HL-60 (cell line): ENCODE results near the gene CLEC2L.

ENCODE experiments used
- DNase-seq, 2 experiments: peaks; one replicate each; pipeline ENCODE4 v3.0.0-alpha.2; 2010 to 2020; ENCODE audit warnings: low read depth in 1 of 2, low spot score in 1 of 2
- H3K27ac ChIP-seq: fragments of 250-450 bp; sonication (Bioruptor Pico); replicated peaks from 2 replicates; pipeline ENCODE4 v1.5.1; 2020; ENCODE audit warnings: mild to moderate bottlenecking, moderate library complexity
- H3K27me3 ChIP-seq: fragments of 250-450 bp; sonication (Bioruptor Pico); 2 replicates; pipeline ENCODE4 v1.5.1; 2021; ENCODE audit warnings: mild to moderate bottlenecking, moderate library complexity; ENCODE audit not compliant: insufficient read depth, poor library complexity, severe bottlenecking
- H3K4me3 ChIP-seq: replicated peaks from 2 replicates; pipeline ENCODE4 v1.5.1; 2011; ENCODE audit warnings: mild to moderate bottlenecking, control low read depth, low read length; ENCODE audit not compliant: insufficient read depth
- CTCF ChIP-seq: IDR thresholded peaks from one replicate; pipeline ENCODE4 v1.5.1; 2011; ENCODE audit warnings: low read length, control low read depth, inconsistent platforms; ENCODE audit not compliant: insufficient read depth
- GABPA ChIP-seq: IDR thresholded peaks from 2 replicates; pipeline ENCODE4 v1.6.1; 2012; ENCODE audit warnings: low read depth
- POLR2AphosphoS5 ChIP-seq: IDR thresholded peaks from 2 replicates; pipeline ENCODE4 v1.6.1; 2012; ENCODE audit warnings: low read depth
- REST ChIP-seq: IDR thresholded peaks from 2 replicates; pipeline ENCODE4 v1.6.1; 2012; ENCODE audit warnings: low read depth; ENCODE audit not compliant: insufficient replicate concordance
- SPI1 ChIP-seq: IDR thresholded peaks from 2 replicates; pipeline ENCODE4 v1.6.1; 2012; ENCODE audit warnings: low read depth, mild to moderate bottlenecking, borderline replicate concordance

The CLEC2L gene

GRCh38 chr7:139559364-139560105 lies 36.0 kb downstream of the CLEC2L start:
- TF ChIP-seq SPI1 (no peak), GABPA (no peak), POLR2AphosphoS5 (no peak), REST (no peak), CTCF (no peak)
- no peak overlapping the region for H3K4me3 ChIP-seq
- no peak for DNase-seq
- H3K27me3 ChIP-seq, result no peaks in the 10 kb centered on the region
- H3K27ac ChIP-seq, result no peak overlapping the region

GRCh38 chr7:139560199-139560598 lies 36.7 kb downstream of the CLEC2L start:
- Histone ChIP-seq H3K27me3 (no peaks in the 10 kb centered on the region), H3K4me3 (no peak overlapping the region), H3K27ac (no peak overlapping the region)
- TF ChIP-seq REST (no peak), GABPA (no peak), CTCF (no peak), POLR2AphosphoS5 (no peak), SPI1 (no peak)
- no peak for DNase-seq

GRCh38 chr7:139560678-139561077 lies 37.2 kb downstream of the CLEC2L start:
- no peak overlapping the region for H3K4me3 ChIP-seq
- no peak for DNase-seq
- no peaks in the 10 kb centered on the region for H3K27me3 ChIP-seq
- no peak overlapping the region for H3K27ac ChIP-seq
- TF ChIP-seq GABPA, result no peak
- no peak for TF ChIP-seq SPI1
- TF ChIP-seq CTCF, result no peak
- no peak for TF ChIP-seq POLR2AphosphoS5
- no peak for TF ChIP-seq REST
